Activated T-cell treated with anti-CD3 and anti-CD28 coated beads for 24 hours (primary cell): ENCODE data around the gene UPF1.

Source experiments
- DNase-seq: peaks from one replicate; pipeline ENCODE4 v3.0.0-alpha.2; 2020; ENCODE audit warnings: low read depth

UPF1 gene

DNA sequence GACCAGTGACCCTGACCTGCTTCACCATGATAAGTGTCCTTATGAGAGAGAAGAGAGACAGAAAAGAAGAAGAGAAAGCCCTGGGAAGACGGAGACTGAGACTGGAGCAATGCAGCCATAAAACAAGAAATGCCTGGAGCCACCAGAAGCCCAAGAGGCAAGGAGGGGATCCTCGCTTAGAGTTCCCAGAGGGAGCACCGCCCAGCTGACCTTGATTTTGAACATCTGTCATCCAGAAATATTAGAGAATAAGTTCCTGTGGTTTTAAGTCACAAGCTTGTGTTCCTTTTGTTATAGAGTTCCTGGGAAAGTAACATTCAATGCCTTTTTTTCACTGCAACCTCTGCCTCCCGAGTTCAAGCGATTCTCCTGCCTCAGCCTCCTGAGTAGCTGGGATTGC, 44.0 kb downstream of the UPF1 start:
- no peak for DNase-seq

DNA sequence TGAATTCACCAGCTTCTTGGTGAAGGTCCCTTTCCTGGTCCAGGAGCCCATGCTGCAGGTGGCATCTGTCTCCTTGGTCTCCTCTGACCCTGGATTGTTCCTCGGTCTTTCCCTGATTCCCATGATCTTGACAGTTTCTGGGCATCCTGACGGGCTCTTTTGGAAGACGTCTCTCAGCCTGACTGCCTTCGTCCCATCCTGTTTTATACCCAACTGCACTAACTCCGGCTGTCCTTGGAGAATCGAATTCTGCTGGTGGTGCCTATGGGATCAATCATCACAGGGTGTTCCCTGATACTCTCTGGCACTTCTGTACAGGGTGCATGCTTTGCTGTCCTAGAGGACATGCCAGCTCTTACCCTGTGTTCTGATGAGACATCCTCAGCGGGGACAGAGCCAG, 45.1 kb downstream of the UPF1 start:
- DNase-seq: no peak

DNA sequence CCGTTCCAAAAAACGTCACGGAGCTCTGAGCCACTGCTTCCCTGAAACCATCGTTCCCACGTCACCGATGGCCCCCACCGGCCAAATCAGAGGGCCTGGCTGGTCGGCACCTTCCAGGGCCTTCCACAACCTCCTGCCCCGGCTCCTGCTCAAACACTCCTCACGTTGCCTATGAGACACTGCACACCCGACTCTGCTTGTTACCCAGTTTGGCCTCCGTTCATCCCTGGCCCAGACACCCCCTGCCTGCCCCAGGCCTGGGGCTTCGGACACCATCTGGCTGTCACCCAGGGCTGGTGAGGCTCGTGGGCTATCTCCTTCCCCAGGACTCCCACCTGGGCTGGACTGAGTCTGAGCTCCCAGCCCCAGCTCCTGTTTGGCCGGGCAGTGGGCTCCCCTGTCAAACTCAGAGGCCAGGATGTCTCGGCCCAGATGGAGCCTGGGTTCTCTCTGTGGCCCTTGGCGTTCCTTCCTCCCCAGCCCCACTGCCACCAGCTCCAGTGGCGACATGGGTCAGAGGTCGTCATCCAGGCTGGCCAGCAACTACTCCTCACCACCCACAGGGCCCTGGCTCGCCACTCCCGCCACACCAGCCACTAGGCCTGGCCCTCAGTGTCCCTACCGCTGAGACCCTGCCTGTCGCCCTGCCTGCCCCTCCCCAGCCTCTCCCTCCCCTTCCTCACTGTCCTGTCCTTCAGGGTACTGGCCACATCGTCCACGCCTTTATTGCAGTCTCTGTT, 46.5 kb downstream of the UPF1 start:
- no peak for DNase-seq

DNA sequence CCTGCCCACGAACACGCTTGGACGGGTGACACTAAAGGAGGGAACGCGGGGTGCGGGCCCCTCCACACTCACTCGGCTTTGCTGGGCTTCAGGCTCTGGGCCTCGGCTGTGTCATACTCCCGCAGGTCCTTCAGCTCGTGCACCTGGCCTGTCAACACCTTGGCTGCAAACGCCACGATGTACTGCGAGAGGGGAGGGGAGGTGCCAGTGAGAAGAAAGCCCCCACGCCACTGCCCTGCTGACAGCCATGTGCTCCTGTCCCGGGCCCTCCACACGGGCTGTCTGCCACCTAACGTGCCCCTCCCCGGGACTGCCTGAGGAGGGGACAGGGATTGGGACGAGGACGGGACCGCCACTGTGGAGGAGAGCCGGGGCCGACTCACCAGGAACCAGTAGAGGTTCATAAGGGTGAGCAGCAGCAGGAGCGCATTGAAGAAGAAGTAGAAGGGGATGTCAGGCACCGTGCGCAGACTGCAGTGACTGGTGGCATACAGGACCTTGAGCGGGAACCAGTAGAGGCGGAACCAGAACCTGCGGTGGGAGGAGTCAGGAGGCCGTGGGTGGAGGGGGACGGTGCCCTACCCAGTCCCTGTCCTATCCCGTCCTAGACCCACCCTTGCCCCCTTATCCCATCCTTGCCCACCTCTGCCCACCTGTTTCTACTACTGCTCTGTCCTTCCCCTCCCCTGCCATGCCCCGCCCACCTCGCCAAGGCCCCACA, 47.3 kb downstream of the UPF1 start:
- no peak for DNase-seq

DNA sequence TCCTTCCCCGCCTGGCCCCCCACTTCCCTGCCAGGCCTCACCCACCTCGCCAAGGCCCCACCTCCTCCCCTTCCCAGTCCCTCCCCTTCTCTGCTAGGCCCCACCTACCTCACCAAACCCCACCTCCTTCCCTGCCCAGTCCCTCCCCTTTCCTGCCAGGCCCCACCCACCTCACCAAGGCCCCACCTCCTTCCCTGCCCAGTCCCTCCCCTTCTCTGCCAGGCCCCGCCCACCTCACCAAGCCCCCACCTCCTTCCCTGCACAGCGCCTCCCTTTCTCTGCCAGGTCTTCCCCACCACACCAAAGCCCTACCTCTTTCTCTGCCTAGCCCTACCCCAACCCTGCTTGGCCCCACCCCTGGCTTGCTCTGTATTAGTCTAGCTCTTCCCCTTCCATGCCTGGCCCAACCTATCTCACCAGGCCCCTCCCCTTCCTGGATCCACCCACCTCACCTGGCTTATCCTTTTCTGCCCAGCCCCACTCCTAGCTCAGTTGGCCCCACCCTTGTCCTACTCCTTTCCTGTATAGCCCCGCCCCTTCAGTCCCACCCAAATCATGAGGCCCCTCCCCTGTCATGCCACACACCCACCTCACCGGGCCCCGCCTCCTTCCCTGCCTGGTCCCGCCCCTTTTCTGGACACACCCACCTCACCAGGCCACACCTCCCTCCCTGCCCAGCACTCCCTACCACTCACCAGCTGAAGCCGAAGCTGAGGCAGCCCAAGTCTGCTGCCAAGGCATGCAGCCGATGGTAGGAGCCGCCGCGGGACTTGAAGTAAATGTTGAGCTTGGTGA, 48.0 kb downstream of the UPF1 start:
- no peak for DNase-seq

DNA sequence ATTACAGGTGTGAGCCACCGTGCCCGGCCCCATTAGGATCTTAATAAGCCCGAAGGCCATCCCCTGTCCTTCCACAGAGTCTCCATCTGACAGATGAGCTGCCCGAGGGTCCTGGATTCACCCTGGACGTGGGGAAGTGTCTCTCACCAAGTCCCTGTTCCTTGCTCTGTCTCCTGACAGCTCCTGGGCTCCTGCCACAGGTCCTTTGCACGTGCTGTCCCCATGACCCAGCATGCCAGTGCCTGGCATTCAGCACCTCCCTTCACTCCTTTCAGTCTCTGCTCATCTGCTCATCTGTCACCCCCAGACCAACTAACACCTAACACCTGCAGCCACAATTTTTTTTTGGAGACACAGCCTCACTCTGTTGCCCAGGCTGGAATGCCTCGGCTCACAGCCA, 49.7 kb downstream of the UPF1 start:
- DNase-seq: no peak

DNA sequence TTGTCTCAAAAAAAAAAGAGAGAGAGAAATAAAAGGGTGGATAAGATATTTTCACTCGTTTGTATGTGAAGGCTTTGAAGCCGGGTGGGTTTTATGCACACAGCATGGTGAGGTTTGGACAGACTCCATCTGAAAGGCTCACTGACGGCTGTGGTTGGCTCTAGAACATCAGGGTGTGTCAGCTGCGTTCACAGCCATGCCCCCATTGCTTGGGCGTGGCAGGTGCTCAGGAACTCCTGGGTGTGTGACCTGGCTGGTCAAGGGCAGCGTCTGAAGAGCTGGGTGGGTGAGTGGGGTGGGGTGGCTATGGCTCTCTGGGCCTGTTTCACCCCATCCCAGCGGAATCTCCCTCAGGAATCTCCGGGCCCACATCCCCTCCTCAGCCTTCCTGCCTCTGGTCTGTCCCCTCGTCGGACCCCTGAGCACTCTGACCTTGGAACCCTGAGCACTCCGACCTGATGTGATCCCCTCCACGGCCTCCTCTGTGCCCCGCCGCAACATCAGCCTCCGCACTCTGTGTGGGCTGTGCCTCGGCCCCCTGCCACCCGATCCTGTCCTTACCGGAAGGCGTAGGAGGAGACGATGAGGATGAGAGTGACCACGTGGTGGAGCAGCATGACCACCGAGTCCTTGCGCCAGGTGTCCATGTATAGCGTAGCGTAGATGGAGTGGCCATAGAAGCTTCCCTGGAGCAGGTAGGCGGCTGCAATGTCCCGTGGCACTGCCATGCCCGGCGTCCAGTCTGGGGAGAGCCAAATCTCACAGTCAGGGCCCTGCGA, 52.0 kb downstream of the UPF1 start:
- DNase-seq: no peak

DNA sequence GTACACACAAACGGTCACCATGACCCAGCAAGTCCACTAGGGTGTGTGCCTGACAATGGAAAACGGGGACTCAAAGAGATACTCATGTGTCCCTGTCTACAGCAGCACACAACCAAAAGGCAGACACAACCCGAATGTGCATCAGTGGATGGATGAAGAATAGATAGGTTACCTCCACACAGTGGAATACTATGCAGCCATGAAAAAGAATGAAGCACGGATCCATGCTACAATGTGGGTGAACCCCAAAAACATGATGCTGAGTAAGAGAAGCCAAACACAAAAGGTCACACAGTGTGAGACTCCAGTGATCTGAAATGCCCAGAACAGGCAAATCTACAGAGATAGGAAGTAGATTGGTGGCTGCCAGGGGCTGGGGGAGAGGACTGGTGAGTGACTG, 55.2 kb downstream of the UPF1 start:
- DNase-seq: no peak

DNA sequence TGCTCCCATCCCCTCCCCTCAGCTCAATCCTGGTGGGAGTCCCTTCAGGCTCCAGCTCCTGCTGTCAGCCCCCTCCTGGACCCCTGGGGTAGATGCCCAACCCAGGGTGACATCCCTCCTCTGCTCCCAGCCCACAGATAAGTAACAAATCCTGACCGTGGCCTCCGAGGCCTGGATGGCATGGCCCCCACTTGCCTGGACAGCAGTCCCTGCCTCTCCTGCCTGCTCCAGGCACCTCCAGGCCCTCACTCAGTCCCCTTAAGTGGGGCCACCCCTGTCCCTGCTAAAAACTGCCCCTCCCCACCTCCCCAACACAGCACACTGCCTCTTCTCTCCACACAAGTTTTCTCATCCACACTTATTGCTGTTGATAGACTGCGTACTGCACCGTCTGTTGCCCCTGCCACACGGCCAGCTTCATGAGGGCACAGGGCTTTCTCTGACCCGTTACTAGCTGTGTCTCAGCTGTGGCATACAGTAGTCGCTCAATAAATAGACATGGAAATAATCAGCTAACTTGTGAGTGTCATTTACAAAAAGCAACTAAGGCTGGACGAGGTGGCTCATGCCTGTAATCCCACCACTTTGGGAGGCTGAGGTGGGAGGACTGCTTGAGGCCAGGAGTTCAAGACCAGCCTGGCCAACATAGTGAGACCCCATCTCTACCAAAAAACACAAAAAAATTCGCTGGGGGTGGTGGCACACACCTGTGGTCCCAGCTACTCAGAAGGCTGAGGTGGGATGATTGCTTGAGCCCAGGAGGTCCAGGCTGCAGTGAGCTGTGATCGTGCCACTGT, 58.4 kb downstream of the UPF1 start:
- DNase-seq: no peak

DNA sequence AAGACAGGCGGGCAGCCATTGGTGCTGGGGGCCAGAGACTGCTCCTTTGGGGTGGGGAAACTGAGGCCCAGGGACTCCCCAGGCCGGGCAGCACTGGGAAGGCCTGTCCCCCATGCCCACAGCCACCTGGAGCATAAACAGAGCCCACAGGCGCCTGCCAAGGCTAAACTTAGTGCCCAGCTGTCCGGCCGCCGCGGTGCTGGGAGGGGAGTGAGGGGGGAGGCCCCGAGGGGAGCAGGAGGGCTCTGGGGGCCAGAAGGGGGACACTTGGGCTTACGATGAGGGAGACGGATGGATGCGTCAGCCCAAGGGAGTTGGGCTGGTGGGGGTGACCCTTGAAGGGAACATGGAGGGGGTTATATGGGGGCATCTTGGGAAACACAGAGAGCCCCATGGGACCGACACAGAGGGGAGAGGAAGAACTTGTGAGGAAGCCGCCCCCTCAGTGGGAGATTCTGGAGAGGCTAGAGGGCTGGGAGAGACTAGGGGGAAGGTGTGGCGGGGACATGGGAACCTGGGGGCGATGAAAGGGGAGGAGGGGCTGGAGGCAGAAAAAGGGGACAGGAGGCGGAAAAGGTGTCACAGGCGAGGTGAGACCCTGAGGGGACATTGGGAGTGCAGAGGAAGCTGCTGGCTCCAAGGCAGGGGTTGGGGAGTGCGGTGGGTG, 62.0 kb downstream of the UPF1 start:
- DNase-seq: no peak

DNA sequence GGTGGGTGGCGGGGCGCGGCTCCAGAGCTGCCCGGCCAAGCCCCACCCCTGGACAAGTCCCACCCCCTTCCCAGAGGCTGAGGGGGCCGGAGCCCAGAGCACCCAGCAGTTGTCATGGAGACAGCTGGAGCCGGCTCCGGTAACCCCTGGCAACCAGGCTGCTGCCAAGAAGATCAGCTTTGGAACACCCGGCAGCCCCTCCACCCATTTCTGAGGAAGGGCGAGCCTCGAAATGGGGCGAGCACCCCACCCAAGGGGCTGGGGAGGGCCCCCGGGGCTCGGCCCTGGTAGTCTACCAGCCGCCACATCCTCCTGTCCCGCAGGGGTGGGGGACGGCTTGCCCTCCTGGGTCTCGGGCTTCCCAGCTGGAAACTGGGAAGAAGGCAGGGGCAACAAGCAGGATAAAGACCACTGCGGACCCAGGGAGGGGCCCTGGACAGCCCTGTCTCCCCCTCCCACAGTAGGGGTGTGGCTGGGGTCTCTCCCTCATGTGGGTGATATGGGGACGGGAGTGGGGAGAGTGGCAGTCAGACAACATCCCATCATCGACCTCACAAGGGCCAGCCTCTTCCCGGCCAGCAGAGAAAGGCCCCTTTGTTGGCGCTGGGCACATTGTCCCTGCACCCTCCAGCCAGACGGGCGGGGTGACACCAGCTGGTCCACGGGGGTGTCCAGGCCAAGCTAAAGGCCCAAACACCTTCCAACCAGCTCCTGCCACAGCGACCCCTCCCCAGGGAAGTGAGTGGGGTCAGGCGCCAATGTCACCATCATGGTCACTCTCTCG, 62.7 kb downstream of the UPF1 start:
- DNase-seq: no peak

DNA sequence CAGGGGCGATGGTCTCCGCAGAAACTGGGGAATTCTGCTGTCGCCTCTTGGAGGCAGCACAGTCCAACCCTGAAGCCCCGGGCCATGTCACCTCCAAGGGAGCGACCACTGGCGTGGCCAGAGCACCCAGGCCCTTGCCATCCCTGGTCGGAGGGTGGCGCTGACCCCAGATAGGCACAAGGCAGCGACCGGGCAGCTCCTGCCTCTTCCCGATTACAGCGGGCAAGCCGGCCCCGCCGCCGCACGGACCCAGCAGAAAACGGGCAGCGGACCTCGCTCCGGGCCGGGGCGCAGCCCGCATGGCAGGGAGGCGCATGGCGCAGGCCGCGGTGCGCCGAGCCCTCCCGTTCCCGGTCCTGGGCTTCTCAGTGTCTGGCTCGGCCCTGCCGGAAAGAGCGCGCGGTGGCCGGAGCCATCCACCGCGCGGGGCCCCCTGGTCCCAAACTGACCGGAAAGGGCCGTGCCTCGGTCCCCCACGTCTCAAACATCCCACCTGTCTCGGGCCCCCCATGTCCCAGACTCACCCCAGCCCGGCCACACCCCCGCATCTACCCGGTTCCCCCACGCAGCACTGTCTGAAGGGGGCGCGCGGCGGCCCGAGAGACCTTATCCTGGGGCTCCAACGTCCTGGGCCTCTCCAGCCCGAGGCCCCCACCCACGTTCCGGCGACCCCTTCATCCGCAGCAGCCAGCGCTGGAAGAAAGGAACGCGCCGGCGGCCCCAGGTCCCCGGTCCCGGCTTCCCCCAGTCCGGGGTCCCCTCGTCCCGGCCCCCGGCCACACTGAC, 63.5 kb downstream of the UPF1 start:
- no peak for DNase-seq

DNA sequence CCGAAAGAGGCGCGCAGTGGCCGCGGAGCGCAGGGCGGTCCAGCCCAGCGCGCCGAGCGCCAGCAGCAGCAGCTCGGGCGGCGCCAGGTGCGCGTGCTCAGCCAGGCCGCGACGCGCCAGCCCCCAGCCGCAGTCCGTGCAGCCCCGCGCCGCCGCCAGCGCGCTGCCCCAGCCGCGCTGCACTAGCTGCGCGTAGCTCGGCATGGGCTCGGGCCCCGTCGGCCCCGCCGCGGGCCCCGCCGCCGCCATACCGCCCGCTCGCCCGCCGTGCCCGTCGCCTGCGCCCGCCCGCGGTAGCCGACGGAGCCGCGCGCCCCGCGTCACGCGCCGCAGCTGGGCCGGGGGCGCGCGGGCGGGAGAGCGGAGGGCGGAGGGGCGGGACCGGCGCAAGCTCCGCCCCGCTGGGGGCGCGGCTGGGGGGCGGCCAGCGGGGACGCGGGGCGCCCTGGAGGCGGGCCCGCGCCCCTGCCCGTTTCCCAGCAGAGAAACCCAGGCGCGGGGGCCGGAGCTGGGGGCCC, 64.1 kb downstream of the UPF1 start, which contains the start of gene CERS1:
Gene CERS1 (minus strand): TSS at position 335 of the 518 bp plus-strand sequence. CDS start 86 bp downstream, at position 249.
- no peak for DNase-seq

DNA sequence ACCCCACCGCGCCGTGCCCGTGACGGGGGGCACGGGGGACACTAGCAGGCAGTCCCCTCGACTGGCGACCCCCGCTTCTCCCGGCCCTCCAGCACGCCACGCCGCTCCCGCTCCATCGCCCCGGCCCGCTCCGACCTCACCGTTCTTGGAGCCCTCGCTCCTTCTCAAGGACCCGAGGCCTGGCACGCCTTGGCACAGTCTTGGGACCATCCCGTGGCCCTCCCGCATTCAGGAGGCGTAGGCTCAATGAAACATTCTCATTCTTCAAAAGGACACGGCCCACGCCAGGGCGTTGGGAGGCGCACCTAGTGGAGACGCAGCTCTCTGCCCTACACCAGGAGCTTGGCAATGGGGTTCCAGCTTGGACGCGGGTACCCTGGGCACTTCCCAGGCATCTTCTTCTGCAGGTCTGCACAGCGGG, 64.7 kb downstream of the UPF1 start:
- no peak for DNase-seq

DNA sequence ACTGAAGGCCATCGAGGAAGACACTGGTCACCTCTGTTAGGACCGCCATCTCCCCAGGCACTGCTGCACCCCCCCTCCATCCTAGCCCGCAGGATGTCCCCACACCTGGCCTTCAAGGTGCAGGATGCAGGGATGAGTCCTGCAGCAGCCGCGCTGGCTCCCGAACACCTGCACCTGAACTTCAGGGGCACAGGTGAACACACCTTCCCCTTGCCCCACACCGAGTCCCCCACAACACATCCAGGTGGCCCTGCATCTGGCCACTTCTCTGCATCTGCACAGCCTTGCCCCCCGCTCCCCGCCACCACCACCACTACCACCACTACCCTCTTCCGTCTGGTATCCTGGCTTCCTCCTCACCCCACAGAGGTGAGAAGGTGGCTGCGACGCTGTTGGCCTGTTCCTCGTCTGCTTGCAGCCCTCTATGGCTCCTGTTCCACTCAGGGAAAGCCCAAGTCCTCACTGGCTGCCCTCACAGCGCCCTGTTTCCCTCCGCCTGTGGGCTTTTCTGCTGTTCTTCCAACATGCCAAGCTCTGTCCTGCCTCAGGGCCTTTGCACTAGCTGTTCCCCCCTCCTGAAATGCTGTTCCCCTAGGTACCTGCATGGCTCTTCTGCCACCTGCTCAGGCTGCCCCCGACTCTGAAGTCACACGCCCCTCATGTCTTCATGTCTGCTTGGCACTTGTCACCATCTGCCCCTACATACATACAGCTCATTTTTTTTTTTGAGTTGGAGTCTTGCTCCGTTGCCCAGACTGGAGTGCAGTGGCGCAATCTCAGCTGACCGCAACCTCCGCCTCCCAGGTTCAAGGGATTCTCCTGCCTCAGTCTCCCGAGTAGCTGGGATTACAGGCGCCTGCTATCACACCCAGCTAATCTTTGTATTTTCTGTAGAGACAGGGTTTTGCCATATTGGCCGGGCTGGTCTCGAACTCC, 65.6 kb downstream of the UPF1 start:
- DNase-seq: no peak

DNA sequence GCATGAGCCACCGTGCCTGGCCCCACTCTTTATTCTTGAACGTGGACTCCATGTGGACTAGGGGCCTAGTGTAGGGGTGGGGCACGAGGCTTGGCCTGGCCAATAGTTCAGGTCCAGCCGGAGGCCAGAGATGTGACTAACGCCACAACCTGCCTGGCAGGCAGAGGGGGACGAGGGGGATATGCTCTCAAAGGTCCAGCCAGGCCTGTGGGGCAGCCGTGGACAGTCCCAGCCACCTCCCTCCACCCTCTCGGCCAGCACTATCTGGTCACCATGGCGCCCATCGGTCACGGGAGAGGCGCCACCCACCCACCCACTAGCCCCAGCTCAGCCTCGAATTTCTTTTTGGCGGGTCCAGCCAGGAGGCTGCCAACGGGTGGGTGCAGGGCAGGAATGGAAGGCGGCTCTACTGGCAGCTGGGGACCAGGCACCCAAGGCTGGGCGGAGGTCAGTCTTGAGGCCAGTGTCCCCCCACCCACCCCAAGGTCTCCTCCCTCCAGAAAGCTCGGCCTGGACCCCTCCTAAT, 66.4 kb downstream of the UPF1 start:
- no peak for DNase-seq
